HG02852 (cell line): ENCODE data around the gene PGLYRP1.

Source experiments
- ATAC-seq: cut with Tn5 transposase; IDR thresholded peaks from one replicate; pipeline ENCODE4 v1.9.1; 2021; ENCODE audit warnings: mild to moderate bottlenecking, moderate library complexity; ENCODE audit not compliant: unreplicated experiment

PGLYRP1 gene

DNA sequence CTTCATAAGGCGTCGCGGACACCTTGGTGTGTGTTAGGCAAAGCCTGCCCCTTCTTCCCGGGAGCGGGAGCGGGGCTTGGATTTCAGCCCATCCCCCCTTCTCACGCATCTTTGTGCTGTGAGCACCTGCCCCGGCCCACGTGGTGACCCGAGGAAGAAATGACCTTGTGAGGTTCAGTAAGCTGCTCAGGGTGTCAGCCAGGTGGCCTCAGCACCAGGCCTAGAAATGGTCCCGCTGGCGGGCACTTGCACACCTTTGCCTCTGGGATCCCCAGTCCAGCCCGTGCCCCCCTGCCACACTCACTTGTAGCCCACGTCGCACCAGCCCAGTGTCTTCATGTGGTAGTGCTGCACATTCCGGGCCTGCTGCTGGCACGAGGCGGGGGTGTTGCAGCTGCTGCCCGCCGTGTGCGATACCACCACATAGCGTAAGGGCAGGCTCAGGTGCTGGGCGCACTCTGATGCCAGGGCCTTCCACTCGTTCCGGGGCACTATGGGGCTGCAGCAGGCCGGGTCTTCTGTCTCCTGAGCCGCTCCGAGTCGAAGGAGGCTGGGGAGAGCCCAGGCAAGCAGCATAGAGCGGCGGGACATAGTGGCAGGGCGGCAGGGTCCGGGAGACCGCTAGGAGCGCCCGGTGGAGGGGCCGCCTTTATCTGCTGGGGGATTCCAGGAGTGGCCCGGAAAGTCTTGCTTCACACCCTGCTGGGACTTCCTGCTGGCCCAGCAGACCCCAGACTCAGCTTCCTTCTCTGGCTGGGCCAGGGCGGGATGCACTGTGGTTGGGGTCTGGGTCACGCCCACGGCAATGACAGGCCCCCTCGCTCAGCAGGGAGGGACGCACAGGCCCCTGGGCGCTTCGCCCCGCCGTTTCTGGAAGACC, at the start of gene PGLYRP1:
Gene PGLYRP1 (minus strand): TSS at position 623 of the 880 bp plus-strand sequence. CDS start 32 bp downstream, at position 591.
- ATAC-seq: no peak

- ATAC-seq: no peak
These were observed 47.0 kb upstream of the PGLYRP1 start for GRCh38 chr19:46069806-46070341.

- no peak for ATAC-seq
These were observed 45.7 kb upstream of the PGLYRP1 start for GRCh38 chr19:46068345-46069258.

DNA sequence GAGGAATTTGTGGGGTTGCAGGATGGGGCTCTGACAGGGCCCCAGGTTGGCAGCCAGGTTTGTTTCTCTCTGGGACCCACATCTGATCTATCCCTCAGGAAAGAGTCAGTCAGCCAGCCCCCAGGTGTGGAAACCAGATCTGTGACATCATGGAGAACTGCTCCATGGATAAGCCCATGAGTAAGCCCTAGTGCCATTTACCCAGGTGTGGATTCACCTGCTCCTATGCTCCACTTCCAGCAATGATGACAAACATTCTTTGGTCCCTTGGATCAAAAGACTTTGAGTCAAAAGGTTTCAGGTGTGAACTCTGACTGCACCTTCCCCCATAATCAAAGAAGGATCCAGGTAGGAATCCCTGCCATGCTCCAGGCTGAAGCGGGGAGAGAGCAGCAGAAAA, 44.8 kb upstream of the PGLYRP1 start:
- ATAC-seq: no peak

- no peak for ATAC-seq
These were observed 43.6 kb upstream of the PGLYRP1 start for GRCh38 chr19:46066471-46066870.

DNA sequence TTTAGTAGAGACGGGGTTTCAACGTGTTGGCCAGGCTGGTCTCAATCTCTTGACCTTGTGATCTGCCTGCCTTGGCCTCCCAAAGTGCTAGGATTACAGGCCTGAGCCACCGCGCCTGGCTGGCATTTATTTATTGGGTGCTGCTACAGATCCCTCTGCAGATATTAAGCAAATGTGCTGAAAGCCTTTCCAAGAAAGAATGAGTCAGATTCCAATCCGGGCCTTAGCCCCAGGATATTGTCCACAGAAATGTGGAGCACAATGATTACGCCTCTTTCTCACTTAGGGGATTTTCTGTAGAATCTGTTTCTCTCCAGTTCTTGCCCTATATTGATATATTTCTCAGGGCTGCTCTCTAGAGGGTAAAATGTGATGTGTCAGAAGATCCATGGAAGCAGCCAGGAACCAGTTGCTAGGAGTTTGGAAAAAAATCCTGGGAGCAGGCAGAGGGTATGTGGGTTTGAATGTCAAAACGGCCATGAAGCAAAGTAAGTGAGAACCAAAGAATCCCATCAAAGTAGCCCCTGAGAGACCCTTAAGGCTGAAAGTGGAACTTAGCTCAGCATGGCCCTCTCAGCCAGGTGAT, 42.7 kb upstream of the PGLYRP1 start:
- no peak for ATAC-seq

DNA sequence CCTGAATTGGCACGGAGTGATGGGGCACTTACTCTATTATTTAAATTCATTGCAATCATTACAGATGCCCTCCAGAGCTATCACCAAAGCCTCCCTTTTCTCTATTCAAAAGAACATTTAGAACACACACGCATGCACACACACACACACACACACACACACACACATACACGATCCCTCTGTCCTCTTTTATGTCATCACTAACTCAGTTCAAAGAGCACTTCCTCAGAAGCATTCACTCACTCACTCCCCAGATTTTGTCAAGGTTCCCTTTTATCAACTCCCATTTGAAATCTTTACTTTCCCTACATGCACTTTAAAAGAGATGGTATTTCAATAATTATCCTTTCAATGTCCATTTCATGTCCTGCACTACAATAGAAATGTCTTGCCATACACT, 40.3 kb upstream of the PGLYRP1 start:
- no peak for ATAC-seq

GRCh38 chr19:46060012-46060411, 37.2 kb upstream of the PGLYRP1 start:
- no peak for ATAC-seq

GRCh38 chr19:46058778-46059177, 35.9 kb upstream of the PGLYRP1 start:
- no peak for ATAC-seq

DNA sequence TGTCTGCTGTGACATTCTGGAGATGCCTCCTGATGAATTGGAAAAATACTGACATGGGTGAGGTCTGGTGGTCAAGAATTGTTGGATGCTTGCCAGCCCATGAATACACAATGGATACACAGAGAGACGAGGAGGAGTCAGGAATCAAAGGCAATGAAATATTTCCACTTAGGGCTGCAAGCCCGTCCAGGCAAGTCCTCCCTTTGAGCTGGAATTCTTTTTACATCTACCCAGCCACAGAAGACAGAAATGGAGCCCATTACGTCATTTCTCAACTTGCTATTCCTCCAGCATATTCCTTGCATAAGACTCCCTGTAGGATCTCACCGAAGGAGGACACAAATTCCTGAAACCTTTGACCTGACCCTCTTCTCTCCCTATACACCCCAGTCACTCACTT, 33.7 kb upstream of the PGLYRP1 start:
- no peak for ATAC-seq

DNA sequence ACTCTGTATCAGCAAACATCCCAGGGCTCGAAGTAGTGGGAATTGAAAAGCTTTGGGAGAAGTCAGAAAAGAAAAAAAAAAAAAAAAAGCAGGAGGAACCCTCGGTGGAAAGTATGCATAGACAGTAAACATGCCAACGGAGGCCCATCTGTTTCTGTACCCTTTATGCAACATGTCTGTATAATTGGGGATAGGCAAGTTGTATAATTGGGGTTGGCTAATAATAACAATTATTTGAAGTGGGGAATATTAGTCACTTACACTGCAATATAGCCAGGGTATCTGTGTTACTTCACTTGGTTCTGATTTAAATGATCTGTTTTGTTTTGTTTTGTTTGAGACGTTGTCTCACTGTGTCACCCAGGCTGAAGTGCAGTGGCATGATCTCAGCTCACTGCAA, 30.0 kb upstream of the PGLYRP1 start:
- no peak for ATAC-seq

DNA sequence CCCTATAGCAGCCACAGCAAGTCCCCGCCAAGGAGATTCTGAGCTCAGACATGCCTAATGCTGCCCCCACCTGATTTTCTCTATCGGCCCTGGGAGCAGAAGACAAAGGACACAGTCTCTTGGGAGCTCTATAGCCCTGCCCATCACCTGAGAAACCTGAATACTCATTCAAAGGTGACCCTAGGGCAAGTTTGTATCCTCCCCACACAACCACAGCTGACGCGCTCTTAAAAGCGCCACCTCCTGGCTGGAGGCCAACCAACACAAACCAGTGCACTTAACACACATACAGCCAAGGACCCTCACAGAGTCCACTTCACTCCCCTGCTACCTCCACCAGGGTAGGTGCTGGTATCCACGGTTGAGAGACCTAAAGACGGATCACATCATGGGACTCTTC, 26.7 kb upstream of the PGLYRP1 start:
- ATAC-seq: no peak

- ATAC-seq: no peak
These were observed 20.7 kb upstream of the PGLYRP1 start for GRCh38 chr19:46043519-46043918.

DNA sequence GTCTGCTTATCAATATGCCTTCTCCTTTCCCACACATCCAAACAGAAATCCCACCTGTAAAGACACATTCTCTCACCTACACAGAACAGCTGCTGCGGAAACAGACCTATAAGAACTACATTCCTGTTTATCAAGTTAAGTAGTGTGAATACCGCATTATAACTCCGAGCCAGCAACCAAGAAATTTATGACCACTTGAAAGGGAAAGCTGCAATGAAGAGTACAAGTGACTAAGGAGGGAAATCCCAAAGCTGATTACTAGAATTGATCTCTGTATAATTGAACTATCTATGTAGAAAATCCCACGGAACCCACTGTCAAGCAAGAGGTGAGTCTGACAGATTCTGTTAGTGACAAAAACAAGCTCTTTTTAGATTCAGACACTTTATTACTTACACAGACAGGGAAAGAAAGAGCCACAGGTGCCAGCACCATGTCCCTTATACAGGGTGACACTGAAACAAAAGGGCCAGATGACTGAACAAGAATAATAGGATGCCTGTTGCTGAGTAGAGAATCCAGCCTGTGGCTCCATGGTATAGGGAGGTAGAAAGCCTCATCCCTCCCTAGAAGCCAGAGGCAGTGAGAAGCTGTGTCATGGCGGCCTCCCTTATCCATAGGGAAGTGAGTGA, 19.5 kb upstream of the PGLYRP1 start:
- ATAC-seq: no peak

- no peak for ATAC-seq
These were observed 18.2 kb upstream of the PGLYRP1 start, which contains the start of gene IGFL4 for GRCh38 chr19:46040952-46041500. Gene IGFL4 (minus strand): TSS chr19:46041002. CDS start chr19:46040962, 40 bp downstream.

DNA sequence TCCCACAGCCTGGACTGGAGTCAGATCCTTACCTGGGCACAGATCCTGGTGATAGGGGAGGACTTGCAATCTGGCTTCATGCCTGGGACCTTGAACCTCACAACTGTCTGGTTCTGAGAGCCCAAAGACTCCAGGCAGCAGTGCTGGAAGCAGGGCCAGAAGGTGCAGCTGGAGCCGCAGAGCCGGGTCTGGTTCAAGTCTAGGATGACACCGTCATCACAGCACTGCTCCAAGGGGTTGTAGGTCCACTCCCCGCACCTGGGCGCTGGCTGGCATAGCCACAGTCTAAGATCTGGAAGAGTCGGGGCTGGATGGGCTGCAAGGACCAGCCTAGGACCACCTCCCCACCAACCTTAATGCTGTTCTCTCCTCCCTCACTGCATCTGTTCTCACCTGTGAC, 17.3 kb upstream of the PGLYRP1 start:
- no peak for ATAC-seq

DNA sequence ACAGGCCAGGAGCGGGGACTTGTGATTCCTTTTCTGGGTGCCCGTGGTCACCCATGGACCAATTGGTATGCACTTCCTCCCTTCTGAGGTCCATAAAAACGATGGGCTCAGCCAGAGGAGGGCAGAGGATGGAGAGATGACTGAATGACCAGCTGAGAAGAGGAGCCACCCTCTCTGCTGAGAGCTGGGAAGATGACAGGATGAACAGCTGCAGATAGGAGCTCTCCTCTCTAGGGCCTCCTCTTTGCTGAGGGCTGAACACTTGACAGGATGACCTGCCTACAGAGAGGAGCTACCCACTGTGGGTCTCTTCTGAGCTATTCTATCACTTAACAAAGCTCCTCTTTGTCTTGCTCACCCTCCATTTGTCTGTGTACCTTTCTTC, 13.9 kb upstream of the PGLYRP1 start:
- no peak for ATAC-seq

DNA sequence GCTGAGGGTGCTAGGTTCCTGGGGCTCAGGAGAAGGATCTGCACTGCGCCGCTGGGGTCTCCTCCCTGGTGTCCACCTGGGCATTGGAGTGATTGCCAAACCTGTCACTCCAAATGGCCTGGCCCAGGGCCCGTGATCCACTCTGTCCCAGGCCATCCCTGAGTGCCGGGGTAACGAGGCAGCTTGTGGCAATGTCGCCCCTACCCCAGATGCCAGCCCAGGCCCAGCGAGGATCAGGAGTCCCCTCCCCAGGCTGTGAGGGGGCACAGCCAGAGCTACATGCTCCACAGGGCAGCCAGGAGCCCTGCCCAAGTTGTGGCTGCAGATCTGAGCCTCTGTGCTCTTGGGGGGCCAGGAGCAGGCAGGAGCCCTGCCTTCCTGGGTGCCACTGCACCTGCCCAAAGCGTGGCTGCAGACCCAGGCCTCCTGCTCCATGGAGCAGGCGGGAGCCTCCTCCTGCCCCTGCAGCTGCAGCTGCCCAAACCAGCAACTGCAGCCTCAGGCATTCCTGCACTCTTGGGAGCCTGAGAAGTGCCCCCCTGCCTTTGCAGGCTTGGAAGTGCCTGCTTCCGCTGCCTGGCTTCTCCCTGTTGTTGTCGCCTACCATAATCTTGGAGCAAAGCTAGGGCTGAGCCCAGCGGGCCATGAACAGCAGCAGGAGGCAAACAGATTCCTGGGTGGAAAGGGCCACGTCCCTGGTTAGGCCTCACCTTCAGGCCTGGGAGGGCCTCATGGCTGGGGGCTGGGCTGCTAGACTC, 13.3 kb upstream of the PGLYRP1 start:
- no peak for ATAC-seq

- ATAC-seq: no peak
These were observed 12.7 kb upstream of the PGLYRP1 start for GRCh38 chr19:46035546-46035945.

GRCh38 chr19:46033401-46033800, 10.5 kb upstream of the PGLYRP1 start:
- no peak for ATAC-seq
